Neural cell (in vitro differentiated cells): ENCODE results near the gene TPD52L1. TPM values are rescaled to one million over a fixed set of nuclear protein-coding genes. Genes with fewer than 3 reads are reported as not detected.

Experiments used
- H2AFZ ChIP-seq: fragments of 200-600, 300-800 bp; sonication (generic), shearing (Covaris generic); 2 replicates; pipeline ENCODE4 v1.6.0; 2014; ENCODE audit warnings: low read depth, mild to moderate bottlenecking, antibody characterized with exemption, low read length, moderate library complexity
- H3F3A ChIP-seq: fragments of 200-600 bp; shearing (Covaris generic); 2 replicates; pipeline ENCODE4 v1.6.1; 2016; ENCODE audit warnings: mild to moderate bottlenecking, moderate library complexity, mixed read lengths, antibody characterized with exemption, low read length; ENCODE audit not compliant: insufficient read depth, poor library complexity, severe bottlenecking
- H3K27ac ChIP-seq: fragments of 200-600, 300-800 bp; sonication (generic), shearing (Covaris generic); 2 replicates; pipeline ENCODE4 v1.5.1; 2014; ENCODE audit warnings: mild to moderate bottlenecking, low read length, moderate library complexity
- H3K27me3 ChIP-seq: fragments of 300-800, 200-600 bp; sonication (generic), shearing (Covaris generic); 2 replicates; pipeline ENCODE4 v1.6.0; 2014; ENCODE audit warnings: mild to moderate bottlenecking, low read depth, low read length, moderate library complexity; ENCODE audit not compliant: insufficient read depth
- H3K36me3 ChIP-seq: fragments of 300-800, 200-600 bp; sonication (generic), shearing (Covaris generic); 2 replicates; pipeline ENCODE4 v1.5.1; 2014; ENCODE audit warnings: mild to moderate bottlenecking, antibody characterized with exemption, low read length, moderate library complexity; ENCODE audit not compliant: insufficient read depth
- H3K4me2 ChIP-seq: fragments of 300-800, 200-600 bp; sonication (generic), shearing (Covaris generic); 2 replicates; pipeline ENCODE4 v1.6.0; 2014; ENCODE audit warnings: mild to moderate bottlenecking, low read length
- H3K4me3 ChIP-seq: fragments of 300-800, 200-600 bp; sonication (generic), shearing (Covaris generic); 2 replicates; pipeline ENCODE4 v1.5.1; 2014; ENCODE audit warnings: mild to moderate bottlenecking, low read length, moderate library complexity
- H3K79me2 ChIP-seq: fragments of 200-600 bp; shearing (Covaris generic); replicated peaks from 2 replicates; pipeline ENCODE4 v1.6.0; 2014; ENCODE audit warnings: mild to moderate bottlenecking, low read length, moderate library complexity; ENCODE audit not compliant: insufficient read depth
- H3K9ac ChIP-seq: fragments of 300-800, 200-600 bp; sonication (generic), shearing (Covaris generic); 2 replicates; pipeline ENCODE4 v1.6.1; 2016; ENCODE audit warnings: mild to moderate bottlenecking, low read length, mixed read lengths
- H3K9me2 ChIP-seq: fragments of 200-600 bp; shearing (Covaris generic); 2 replicates; pipeline ENCODE4 v1.6.1; 2016; ENCODE audit warnings: mild to moderate bottlenecking, low read length, mixed read lengths; ENCODE audit not compliant: insufficient read depth
- H3K9me3 ChIP-seq: fragments of 200-600, 300-800 bp; sonication (generic), shearing (Covaris generic); 2 replicates; pipeline ENCODE4 v1.6.1; 2016; ENCODE audit warnings: mild to moderate bottlenecking, mixed run types, low read length, moderate library complexity, mixed read lengths
- H4K20me1 ChIP-seq: fragments of 200-600 bp; shearing (Covaris generic); 2 replicates; pipeline ENCODE4 v1.6.1; 2016; ENCODE audit warnings: mild to moderate bottlenecking, mixed run types; ENCODE audit not compliant: insufficient read depth
- EP300 ChIP-seq: fragments of 450-650 bp; conservative IDR thresholded peaks from 2 replicates; pipeline ENCODE4 v1.6.1; 2014; ENCODE audit warnings: antibody characterized with exemption, mild to moderate bottlenecking, moderate library complexity; ENCODE audit not compliant: poor library complexity, severe bottlenecking
- EZH2 ChIP-seq: fragments of 200-600, 300-800 bp; shearing (Covaris generic), sonication (generic); IDR thresholded peaks from 2 replicates; pipeline ENCODE4 v1.6.1; 2014; ENCODE audit warnings: antibody characterized with exemption, low read length, borderline replicate concordance, mild to moderate bottlenecking; ENCODE audit not compliant: insufficient read depth, poor library complexity, severe bottlenecking
- MXI1 ChIP-seq: fragments of 450-650 bp; conservative IDR thresholded peaks from 2 replicates; pipeline ENCODE4 v1.6.1; 2014; ENCODE audit warnings: antibody characterized with exemption, mild to moderate bottlenecking; ENCODE audit not compliant: poor library complexity, severe bottlenecking
- POLR2AphosphoS5 ChIP-seq: IDR thresholded peaks from 2 replicates; pipeline ENCODE4 v1.6.1; 2012
- RAD21 ChIP-seq: fragments of 450-650 bp; conservative IDR thresholded peaks from 2 replicates; pipeline ENCODE4 v1.6.1; 2014; ENCODE audit warnings: antibody characterized with exemption, mild to moderate bottlenecking, moderate library complexity
- SMC3 ChIP-seq: fragments of 450-650 bp; conservative IDR thresholded peaks from 2 replicates; pipeline ENCODE4 v1.6.1; 2014; ENCODE audit warnings: antibody characterized with exemption, mild to moderate bottlenecking, moderate library complexity; ENCODE audit not compliant: poor library complexity
- TAF1 ChIP-seq: IDR thresholded peaks from 2 replicates; pipeline ENCODE4 v1.6.1; 2012; ENCODE audit warnings: low read depth
- polyA plus RNA-seq: library from polyadenylated mRNA; depleted of rRNA; stranded (reverse); fragments of >200 nt; gene quantifications from 2 replicates; pipeline ENCODE4 v1.2.3, GENCODE V29; 2014
- TF ChIP-seq, protein P1 (sequence below): fragments of 450-650 bp; IDR thresholded peaks from 2 replicates; pipeline ENCODE4 v1.5.1; 2014; ENCODE audit warnings: antibody characterized with exemption, mild to moderate bottlenecking, moderate library complexity; ENCODE audit not compliant: poor library complexity, severe bottlenecking
- TF ChIP-seq, protein P2 (sequence below): IDR thresholded peaks from 2 replicates; pipeline ENCODE4 v1.6.1; 2012; ENCODE audit warnings: borderline replicate concordance

Gene TPD52L1
- polyA plus RNA-seq, 1 donor from 2014 or later, result 8.9 TPM

- Histone ChIP-seq H3K9ac (no peak overlapping the region), H3F3A (no peaks in the 10 kb centered on the region), H3K79me2 (no peaks in the 10 kb centered on the region), H3K27me3 (no peaks in the 10 kb centered on the region), H3K27ac (no peak overlapping the region), H3K36me3 (no peaks in the 10 kb centered on the region), H2AFZ (no peak overlapping the region), H4K20me1 (no peaks in the 10 kb centered on the region), H3K4me3 (no peak overlapping the region), H3K9me2 (no peaks in the 10 kb centered on the region), H3K4me2 (no peak overlapping the region), H3K9me3 (no peaks in the 10 kb centered on the region)
- TF ChIP-seq POLR2AphosphoS5 (no peak), TAF1 (no peak), EZH2 (no peak)
These were observed 38.5 kb downstream of the TPD52L1 start for GRCh38 chr6:125191916-125192609.

DNA sequence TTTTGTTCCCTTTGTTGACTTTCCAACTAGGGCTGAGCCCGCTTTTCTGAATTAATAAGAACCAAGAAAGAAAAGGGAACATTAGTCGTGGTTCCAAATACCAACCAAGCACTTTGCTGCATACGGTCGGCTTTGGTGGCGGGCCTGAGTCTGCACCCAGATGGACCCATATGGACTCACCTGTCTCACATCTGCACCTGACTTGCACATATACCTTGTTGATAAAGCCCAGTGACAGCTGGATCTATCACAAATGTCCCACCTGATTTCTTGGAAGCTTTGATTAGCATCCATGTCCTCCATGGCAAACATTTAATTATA is 39.0 kb downstream of the TPD52L1 start:
- Histone ChIP-seq H3K4me3 (no peak overlapping the region), H3K9me3 (no peaks in the 10 kb centered on the region), H3K9me2 (no peaks in the 10 kb centered on the region), H3K27ac (no peak overlapping the region), H3F3A (no peaks in the 10 kb centered on the region), H4K20me1 (no peaks in the 10 kb centered on the region), H3K79me2 (no peaks in the 10 kb centered on the region), H3K27me3 (no peaks in the 10 kb centered on the region), H2AFZ (no peak overlapping the region), H3K9ac (no peak overlapping the region), H3K4me2 (no peak overlapping the region), H3K36me3 (no peaks in the 10 kb centered on the region)
- TF ChIP-seq TAF1 (no peak), EP300 (no peak), EZH2 (no peak), SMC3 (no peak), RAD21 (no peak), MXI1 (no peak), POLR2AphosphoS5 (no peak)
- TF ChIP-seq, protein P1, sequence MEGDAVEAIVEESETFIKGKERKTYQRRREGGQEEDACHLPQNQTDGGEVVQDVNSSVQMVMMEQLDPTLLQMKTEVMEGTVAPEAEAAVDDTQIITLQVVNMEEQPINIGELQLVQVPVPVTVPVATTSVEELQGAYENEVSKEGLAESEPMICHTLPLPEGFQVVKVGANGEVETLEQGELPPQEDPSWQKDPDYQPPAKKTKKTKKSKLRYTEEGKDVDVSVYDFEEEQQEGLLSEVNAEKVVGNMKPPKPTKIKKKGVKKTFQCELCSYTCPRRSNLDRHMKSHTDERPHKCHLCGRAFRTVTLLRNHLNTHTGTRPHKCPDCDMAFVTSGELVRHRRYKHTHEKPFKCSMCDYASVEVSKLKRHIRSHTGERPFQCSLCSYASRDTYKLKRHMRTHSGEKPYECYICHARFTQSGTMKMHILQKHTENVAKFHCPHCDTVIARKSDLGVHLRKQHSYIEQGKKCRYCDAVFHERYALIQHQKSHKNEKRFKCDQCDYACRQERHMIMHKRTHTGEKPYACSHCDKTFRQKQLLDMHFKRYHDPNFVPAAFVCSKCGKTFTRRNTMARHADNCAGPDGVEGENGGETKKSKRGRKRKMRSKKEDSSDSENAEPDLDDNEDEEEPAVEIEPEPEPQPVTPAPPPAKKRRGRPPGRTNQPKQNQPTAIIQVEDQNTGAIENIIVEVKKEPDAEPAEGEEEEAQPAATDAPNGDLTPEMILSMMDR, result no peak
- TF ChIP-seq, protein P2, sequence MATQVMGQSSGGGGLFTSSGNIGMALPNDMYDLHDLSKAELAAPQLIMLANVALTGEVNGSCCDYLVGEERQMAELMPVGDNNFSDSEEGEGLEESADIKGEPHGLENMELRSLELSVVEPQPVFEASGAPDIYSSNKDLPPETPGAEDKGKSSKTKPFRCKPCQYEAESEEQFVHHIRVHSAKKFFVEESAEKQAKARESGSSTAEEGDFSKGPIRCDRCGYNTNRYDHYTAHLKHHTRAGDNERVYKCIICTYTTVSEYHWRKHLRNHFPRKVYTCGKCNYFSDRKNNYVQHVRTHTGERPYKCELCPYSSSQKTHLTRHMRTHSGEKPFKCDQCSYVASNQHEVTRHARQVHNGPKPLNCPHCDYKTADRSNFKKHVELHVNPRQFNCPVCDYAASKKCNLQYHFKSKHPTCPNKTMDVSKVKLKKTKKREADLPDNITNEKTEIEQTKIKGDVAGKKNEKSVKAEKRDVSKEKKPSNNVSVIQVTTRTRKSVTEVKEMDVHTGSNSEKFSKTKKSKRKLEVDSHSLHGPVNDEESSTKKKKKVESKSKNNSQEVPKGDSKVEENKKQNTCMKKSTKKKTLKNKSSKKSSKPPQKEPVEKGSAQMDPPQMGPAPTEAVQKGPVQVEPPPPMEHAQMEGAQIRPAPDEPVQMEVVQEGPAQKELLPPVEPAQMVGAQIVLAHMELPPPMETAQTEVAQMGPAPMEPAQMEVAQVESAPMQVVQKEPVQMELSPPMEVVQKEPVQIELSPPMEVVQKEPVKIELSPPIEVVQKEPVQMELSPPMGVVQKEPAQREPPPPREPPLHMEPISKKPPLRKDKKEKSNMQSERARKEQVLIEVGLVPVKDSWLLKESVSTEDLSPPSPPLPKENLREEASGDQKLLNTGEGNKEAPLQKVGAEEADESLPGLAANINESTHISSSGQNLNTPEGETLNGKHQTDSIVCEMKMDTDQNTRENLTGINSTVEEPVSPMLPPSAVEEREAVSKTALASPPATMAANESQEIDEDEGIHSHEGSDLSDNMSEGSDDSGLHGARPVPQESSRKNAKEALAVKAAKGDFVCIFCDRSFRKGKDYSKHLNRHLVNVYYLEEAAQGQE, result no peak
